ENCODE results near the gene AFDN.

The AFDN gene

DNA sequence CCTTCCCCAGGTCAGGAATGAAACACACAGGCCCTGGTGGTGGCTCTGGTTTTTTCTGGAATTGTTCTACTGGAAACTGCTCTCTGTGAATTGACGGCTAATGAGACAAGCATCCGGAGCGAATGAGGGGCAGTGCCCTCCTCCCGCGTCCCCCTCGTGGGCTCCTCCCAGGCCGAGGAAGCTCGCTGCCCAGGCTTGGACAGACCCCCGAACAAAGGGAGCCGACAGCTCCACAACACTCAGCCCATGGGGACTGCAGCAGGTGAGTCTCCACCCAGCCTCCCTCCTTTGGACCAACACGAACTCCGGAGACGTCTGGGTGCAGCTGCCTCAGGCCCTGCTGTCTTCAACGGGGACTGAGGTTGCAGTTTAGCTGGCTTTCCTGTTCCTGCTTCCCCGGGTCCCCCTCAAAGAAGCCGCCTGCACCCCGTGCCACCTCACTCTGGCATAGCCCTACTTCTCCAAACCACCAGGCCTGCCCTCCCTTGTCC, 31.3 kb upstream of the AFDN start:
- DNase-seq = no peak

DNA sequence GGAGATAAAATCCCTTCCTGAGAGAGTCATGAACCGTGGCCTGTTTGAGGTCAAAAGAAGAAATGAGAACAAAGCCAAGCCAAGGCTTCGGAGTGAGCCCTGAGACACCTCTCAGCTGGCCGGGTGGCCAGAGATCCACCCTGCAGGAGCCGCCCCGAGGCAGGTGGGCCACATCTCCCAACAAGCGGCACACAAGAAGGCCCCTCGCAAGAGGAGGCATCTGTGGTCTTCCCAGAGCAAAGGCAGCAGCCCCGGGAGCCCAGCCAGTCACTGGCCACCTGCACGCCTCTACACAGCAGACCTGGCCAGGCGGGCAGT, 30.9 kb upstream of the AFDN start:
- DNase-seq = no peak

DNA sequence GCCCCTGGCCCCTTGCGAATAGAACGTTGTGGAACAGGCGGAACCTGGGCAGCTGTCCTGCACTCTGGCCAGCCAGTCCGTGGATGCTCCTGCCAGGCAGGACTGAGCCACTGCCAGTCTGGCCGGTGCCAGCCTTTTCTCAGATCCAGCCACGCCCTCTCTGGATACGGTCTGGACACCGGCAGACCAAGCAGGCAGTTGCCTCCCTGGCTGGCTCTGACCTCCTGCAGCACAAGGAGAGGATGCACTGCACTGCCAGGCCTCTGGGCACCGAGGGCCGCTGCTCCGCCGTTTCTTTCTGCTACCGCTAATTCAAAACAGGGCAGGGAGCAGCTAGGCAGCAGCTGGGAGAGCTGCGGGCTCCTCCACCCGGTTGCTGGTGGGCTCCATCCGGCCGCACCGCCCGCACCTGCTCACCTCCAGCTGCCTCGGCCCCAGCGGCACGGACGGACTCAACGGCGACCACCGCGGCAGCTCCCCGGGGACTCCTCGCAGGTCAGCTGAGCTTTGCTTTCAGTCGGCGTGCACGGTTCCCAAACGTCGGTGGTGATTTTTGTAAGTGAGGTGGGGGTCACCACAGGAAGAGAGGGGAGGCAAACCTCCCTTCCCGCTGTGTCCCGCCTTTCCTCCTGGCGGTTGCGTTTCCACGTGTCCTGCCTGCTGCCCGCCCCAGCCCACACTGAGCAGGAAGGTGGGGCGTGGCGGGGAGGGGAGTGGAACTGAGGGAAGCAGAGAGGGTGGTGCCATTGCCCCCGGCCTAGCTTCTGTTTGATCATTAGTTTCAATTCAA, 30.3 kb upstream of the AFDN start:
- DNase-seq = peak; percentile 51

DNA sequence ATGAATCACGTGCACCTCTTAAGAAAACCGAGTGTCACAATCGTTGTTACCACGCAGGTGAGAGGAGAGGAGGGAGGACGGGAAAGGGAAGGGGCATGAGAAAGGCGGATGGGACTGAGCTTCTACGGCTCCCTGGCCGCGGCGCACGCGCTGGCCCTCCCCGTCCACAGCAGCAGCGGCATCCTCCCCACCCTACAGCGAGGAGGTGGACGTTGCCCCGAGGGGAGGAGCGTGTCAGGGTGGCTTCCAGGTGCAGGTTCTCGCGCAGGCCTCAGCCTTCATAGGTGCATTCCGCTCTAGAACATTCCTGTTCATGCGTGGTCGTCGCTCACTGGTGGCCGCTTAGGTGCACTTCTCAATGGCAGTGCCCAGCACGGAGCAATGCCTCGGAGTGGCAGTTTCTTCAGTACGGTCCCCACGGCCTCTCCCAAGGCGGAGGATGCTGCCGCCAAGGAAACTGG, 29.7 kb upstream of the AFDN start:
- no peak for DNase-seq

DNA sequence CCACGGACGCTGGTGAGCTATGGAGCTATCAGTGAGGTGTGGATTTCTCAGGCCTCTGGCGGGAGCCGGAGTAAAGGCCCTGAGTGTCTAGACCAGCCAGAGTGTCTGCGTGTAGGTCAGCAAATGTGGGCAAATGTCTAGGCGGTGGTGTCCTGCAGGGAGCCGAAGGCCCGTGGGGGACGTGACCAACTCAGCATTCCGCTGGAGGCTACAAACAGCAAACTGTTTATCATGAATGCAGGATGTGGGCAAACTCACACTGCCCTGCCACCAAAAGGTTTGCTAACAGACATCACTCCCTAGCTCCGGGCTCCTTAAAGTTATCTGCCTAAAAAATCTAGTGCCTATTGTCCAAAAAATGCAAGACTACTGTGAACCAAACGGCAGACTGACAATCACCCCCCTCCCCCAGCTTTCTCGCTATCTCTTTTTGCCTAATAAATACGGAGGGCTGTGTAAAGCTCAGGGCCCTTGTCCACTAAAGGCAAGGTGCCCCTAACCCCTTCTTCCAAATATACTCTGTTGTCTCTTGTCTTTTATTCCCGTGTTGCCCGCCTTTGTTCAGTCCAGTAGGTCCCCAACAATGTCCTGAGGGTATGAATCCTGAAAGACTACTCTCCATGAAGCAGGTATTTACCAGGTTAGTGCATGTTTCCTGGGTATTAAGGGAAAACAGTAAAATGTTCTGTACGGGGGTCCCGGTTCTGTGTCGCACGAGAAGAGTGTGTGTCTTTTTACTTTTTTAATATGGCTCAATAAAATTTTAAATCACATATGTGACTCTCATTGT, 29.0 kb upstream of the AFDN start:
- DNase-seq = no peak

DNA sequence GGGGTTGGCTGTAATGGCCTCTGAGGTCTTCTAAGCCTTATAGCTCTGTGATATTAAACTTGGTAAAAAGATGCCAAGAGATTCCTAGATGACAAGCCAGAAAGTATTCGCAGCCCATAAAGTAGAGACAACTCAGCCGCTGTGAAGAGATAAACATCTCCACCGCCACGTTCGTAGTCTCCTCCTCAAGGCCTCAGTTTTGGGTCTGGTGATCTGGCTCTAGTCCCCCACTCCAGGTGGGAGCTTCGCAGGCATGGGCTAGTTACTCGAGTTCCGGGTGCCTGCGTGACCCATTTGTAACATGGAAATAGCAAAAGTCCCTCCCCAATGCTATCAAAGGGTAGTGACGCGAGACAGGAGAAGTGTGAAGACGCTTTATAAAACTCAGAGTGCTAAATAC, 28.3 kb upstream of the AFDN start:
- DNase-seq = no peak

DNA sequence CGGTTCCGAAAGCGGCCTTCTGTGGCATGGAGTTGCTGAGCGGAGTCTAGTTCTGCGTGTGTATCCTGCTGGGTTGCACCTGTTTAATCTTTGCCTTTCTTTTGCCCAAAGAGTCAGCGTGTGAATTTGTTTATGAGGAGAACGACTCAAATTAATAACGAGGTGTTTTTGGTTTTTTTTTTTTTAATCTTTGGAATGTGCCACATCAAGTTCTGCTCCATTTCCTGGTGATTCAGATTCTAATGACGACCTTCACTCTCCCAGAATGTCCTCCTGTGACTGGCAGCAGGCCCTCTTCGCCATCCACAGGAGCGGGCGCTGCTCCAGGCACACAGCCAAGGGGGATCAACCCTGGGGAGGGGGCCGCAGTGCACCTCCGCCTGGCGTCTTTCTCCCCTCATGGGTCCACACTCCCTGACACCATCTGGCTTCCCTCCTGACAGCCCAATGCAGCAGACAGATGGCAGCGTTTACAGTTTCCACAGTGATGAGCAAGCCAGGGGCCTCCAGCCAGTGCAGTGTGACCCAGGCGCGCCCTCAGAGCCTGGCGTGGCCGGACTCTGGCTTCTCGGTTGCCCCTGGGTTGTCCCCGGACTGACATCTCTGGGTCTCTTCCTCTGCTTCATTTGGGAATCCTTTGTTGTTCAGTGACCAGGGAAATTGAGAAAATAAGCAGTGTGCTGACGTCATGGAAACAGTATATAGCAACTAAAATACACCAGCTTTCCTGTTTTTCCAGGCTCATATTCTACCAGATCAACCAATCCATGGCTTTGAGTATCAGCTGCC, 27.5 kb upstream of the AFDN start:
- DNase-seq = peak; percentile 56

DNA sequence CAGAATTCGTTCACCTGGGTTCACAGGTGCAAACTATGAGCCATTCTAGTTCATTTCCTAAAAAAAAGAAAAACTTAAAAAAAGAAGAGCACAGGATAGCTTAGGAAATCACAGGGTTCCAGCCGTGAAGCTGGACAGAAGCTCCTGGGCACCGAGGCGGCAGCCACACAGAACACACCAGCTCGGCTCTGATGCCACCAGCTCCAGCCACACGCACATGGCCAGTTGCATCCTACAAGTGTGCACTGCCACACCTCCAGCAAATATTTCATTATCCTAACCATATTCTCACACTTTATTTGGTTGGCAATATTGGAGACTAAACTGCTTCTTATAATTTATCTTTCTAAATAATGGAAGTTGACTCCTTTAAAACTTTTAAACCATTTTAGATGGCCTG, 26.2 kb upstream of the AFDN start:
- no peak for DNase-seq

DNA sequence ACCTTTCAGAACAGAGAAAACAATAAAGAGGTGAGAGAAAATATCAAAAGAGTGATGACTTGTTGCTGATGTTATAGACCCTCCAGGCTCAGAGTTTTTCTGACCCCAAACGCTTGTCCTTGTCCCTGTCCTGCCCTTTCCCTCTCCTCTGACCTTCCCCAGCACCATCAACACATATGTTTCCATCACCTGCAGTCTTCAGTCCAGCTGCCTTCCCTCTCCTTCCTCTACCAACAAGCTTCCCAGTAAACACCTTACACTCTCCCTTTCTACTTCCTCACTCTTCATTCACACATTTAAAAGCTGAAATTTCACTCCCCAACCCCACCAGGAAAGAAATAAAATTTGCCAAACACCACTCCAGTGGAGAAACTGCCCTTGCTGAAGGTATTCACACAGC, 25.4 kb upstream of the AFDN start:
- no peak for DNase-seq

DNA sequence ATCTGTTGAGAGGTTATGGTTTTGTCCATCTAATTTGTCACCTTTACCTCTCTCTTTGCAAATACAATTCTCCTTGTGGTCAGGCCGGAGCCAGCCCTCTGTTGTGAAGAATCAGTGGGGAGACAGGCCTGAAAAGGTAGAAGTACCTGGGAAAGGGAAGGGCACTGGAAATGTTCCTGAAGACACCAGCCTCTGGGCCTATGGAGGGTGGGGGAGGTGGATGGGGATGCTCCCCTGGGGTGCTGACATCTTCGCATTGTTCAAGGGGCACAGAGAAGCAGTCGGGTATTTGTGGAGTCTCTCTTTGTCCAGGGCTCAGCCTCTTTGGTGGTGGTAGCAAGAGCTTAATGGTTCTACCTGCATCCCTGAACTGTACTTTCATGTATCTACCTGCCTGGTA, 24.4 kb upstream of the AFDN start:
- DNase-seq = no peak

DNA sequence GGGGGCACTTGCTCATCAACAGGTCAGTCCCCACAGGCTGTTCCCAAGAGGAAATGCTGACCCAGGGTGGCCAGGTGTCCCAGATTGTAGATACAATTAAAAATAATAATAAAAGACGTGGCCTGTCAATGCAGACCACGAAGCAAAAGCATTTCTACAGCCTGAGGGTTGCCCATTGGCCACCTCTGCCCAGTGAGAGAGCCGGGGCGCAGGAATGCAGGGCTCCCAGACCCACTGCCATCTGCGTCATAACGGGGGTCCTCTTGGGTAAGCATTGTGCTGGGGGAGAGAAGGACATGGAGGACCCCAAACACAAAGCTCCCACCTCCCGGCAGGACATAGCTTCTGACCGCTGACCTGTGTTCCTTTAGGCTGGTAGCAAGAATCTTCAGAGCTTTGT, 22.9 kb upstream of the AFDN start:
- no peak for DNase-seq

DNA sequence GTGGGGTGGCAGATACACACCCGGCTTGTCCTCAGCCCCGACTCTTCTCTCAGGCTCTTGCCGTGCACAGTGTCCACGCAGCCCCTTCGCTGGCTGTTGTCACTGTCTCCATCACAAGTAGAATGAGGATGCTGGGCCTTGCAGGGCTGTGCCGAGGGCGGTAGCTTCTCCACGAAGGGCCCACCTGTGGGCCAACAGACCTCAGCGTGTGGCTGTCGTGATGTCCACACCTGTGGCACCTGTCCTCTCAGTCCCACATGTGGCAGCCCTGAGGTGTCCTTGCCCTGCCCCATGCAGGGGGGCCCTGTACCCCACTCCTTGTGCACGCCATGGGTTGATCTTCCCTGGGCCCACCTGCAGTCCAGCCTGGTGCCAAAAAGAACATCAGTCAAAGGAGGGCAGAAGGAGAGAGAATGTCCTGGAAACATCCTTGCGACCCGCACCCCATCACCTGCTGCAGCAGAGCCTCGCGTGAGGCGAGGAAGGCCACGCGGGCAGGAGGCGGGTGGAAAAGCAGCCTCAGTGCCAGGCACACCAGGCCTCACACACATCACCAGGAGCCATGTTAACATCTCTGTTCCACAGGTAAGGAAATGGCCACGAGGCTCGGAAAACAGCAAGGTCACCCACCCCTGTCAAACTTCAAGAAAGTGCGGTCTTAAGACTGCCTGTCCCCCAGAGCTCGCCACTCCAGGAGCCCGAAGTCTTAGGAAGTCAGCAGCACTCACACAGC, 22.3 kb upstream of the AFDN start:
- DNase-seq = no peak

DNA sequence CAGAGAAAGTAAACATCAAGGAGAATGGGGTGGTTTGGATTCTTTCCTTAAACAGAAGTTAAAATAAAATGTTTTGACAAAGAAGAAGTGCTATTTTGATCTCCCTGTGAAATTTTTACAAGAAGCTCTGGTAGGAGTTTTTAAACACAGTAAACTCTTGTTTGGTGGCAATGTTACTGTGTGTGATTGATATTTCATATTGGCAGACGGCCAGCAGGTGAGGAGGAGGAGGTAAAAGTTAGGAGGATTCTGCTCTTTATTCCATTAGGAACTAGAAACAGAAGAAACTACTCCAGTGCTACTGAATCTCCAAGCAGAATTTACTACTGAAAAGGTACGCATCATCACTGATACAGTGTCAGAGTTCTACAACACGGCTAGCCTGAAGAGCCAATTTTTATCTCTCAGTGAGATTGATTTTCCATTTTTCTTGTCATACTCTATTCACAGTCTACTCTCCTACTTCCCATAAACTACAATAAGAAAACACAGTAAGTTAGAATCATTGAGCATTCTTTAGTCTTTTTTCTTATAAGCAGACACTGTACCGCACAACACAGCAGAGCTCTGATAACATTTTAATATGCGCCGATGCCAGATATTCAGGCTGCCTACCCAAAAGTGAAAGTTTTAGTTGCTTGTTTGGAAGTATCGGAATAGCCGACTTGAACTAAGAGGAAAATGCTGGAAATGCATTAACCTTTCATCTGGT, 21.2 kb upstream of the AFDN start:
- no peak for DNase-seq

DNA sequence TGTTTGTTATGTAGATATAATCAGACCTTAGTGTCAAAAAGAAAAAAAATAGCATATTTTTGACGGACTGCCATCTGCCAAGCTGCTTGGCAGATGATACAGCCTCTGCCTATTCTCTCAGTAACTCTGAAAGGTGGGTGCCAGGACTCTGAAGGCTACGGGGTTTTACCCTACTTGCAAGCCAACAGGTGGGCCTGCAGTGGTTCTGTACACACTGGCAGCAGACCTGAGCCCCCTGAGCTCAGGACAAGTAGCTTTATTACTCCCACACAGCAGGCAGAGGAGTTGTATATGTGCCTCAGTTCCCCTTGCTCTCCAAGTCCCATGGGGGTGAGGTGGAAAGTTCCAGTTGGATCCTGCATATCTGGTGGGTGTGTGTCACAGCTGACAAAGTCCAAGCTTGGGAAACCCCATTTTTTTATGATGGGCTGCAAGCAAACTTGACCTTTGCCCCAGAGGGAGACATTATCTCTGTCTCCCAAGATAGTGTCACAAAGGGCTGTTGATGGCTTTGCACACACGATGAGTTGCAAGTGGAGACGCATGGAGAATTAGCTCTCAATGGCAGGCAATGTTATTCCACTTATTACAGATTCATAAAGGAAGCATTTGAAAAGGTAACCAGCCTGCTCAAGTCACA, 20.5 kb upstream of the AFDN start:
- DNase-seq = no peak

DNA sequence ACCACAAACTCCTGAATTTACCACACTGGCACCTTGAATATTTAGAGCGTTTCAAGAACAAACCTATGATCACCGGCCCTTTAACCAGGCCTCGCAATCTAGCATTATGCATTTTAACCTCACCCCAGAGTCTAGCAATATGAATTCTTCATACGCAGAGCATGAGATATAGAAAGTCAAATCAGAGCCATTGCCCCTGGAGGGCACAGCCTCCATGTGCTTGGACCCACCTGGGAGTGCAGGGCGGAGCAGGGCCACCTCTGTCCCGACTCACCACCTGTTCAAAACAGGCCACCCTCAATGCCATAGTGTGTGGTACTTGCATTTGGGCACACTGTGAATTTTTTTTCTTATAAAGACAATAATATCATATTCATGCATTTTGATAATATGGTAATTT, 19.5 kb upstream of the AFDN start:
- no peak for DNase-seq

DNA sequence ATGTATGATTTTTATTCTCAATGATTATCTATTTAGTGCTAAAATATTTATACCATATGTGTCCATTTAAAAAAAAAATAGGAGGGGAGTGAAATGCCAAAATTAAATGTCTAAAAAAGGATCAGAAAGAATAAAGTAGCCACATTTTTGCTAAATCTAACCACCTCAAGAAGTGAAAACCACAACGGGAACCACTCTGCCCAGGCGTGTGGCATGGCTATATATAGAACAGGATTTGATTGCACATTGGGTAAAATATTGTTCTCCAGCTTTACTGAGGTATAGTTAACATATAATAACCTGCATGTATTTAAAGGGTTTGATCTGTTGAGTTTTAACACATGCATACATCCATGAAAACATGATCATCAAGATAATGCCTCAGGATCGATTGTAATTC, 19.0 kb upstream of the AFDN start:
- no peak for DNase-seq

DNA sequence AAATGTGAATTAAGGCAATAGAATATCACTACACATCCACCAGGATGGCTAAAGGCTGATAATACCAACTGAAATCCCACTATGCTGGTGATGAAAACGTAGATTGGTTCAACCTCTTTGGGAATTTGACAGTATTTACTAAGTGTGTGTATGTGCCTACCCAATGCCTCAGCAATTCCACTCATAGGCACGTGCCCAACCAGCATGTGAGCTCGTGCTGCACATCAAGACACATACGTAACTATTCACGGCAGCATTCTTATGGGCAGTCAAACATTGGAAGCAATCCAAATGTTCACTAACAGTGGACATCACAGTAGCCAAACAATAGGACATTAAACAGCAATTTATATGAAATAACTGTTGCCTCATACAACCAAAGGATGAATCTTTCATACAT, 15.7 kb upstream of the AFDN start:
- DNase-seq = no peak

DNA sequence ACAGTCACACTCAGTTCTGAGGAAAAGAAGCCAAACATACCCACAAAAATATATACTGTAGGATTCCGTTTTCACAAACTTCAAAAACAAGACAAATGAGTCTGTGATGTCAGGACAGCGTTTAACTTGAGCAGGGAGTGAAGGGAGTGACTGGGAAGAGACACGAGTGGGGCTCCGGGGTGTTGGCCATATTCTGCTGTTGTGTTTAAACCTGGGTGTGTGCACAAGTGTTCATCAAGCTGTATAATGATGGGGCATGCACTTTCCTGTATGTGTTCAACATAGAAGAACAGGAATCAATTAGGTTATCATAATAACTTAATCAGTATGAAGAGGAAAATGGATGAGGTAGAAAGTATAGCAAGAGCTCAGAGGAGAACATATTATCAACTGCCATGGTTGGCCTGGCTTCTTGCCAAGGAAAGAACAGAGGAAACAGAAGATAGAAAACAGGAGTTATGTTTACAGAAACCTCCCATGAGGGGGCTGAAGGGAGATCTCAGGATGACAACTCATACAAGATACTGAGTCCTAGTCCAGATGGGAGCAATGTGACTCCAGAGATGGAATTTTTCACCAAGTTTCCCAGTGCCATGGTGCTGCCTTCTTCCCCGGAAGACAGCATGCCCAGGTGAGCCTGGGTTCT, 15.1 kb upstream of the AFDN start:
- no peak for DNase-seq

DNA sequence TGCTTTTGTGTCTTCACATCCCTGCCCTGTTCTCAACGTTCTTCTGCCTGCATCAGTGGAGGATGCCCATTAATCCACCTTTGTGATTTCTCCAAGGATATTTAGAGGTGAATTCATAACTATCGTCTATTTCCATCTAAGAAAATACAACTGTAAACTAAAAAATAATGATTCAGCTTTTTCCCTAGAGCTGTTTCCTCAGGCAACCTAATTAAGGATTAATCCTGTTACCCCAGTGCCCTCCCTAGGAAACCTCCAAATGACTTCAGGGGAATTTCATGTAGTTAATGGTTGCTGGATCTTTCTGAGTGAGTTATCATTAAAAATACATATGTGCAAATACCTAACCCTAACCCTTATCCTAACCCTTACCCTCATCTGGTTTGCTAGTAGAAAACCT, 14.6 kb upstream of the AFDN start:
- DNase-seq = no peak

DNA sequence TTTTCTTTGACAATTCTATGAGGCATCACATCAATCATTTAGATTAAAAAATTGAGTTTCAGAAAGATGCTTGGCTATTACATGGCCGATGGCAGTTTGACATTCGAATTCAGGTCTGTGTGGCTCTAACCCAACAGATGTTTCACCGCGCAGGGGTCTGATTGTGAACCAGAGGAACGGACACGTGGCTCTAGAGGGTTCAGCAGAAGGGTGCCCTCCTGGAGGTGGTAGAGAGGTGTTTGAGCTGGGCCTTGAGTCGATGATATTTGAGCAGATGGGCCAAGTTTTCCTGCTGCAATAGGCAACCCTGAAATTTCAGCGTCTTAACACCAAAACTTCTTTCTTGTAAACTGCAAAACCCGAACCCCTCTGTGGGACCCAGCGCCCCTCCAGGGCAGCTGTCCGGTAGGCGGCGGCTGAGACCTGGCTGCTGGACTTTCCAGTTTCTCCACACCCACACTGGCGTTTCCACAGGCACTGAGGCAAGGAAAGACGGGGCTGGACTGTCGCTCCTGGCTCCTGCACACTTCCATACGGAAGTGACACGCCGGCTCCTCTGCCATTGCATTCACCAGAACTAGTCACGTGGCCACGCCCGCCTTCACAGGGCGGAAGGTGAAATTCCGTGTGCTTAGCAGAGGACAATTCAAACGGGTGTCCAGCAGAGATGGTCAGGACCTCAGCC, 11.3 kb upstream of the AFDN start:
- DNase-seq = no peak

DNA sequence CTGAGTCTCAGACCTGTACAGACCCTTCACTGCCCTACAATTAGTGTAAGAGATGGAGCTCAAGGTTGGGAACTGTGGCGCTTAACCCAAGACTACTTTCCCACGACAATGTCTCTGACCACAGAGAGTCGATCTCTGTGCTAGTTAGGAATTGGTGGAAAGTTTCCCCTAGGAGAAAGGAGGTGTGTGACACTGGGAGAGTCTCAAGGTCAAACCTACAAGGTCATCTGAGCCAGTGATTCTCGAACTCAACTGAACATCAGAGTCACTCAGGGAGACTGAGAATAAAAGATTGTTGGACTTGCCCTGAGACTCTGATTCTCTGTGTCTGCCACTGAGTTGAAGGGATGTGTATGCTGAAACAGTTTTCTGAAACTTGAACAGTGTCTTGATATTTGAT, 9.7 kb upstream of the AFDN start:
- no peak for DNase-seq

All from left hindlimb (tissue), 1 donor.